Stimulated activated naive B cell treated with anti-CD40 and anti-IgM and Interleukin-4, amounts not matched to agents 10 μg/mL and 1 μg/mL and 100 μg/mL, for 72 hours (primary cell): ENCODE data around the gene IDE.

Source experiments
- ATAC-seq, 2 donors: fragments of 150-1000 bp; cut with Tn5 transposase; replicated peaks; 2 replicates each; pipeline ENCODE4 v1.10.0; 2021; ENCODE audit warnings: moderate library complexity in 1 of 2
- DNase-seq: peaks from one replicate; pipeline ENCODE4 v3.0.0; 2021
- H3K27ac Mint-ChIP-seq: one replicate; pipeline ENCODE4 v1.8.0; 2022; ENCODE audit warnings: mild to moderate bottlenecking, mixed read lengths
- H3K27me3 Mint-ChIP-seq, 2 donors: one replicate each; pipeline ENCODE4 v1.8.0; 2022; ENCODE audit warnings: mixed read lengths in 2 of 2
- H3K36me3 Mint-ChIP-seq, 2 donors: one replicate each; pipeline ENCODE4 v1.8.0; 2022; ENCODE audit warnings: mixed read lengths in 2 of 2, mild to moderate bottlenecking in 1 of 2
- H3K4me1 Mint-ChIP-seq, 2 donors: one replicate each; pipeline ENCODE4 v1.8.0; 2022; ENCODE audit warnings: mixed read lengths in 2 of 2, mild to moderate bottlenecking in 1 of 2
- H3K4me3 Mint-ChIP-seq, 2 donors: one replicate each; pipeline ENCODE4 v1.8.0; 2022; ENCODE audit warnings: mild to moderate bottlenecking in 2 of 2, mixed read lengths in 2 of 2, moderate library complexity in 1 of 2
- H3K9me3 Mint-ChIP-seq, 2 donors: one replicate each; pipeline ENCODE4 v1.8.0; 2022; ENCODE audit warnings: mixed read lengths in 2 of 2, mild to moderate bottlenecking in 1 of 2

The IDE gene

DNA sequence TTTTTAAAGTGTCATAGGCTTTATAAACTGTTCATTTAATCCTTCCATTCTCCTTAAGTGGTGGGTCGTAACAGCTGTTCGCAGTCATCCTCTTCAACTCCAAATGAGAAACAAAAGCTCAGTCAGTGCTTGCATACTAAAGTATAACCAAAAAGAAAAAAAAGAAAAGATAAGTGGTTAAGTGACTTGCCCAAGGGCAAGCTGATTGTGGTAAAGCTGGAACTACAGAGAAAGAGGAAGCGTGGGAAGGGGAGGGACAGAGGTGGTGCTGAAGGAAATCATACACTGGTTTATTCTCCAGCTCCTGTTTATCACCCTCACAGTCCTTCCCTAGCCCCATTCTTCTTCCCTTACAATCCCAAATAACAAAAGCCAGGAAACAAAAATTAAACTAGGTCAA is 29.6 kb downstream of the IDE start:
- Mint-ChIP-seq H3K36me3 (peaks cover 1 to 7% of the 10 kb centered on the region in 2 donors), H3K27me3 (no peaks in the 10 kb centered on the region), H3K9me3 (no peaks in the 10 kb centered on the region), H3K4me1 (peaks cover 20 to 49% of the 10 kb centered on the region in 2 donors), H3K4me3 (peak overlapping the region in 1 of 2 donors; percentile 22), H3K27ac (no peak overlapping the region)
- DNase-seq, result no peak
- ATAC-seq, result peak; percentile 88 to 90

DNA sequence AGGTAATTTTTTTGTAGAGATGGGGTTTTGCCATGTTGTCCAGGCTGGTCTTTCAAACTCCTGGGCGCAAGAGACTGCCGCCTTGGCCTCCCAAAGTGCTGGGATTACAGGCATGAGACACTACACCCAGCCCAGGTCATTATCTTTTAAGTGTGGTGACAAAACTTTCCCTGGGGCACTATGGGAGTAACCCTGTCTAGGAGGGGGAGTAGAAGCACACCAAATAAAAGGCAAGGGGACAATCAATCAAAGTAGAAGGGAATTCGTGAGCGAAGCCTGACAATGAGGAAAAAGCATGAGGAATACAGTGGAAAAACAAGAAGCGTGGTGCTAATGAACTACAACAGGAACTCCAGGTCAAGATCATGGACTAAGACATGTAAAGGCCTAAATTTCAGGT is 31.4 kb downstream of the IDE start:
- Mint-ChIP-seq H3K27ac (no peak overlapping the region), H3K4me1 (peaks cover 22 to 64% of the 10 kb centered on the region in 2 donors)
- no peak for DNase-seq

DNA sequence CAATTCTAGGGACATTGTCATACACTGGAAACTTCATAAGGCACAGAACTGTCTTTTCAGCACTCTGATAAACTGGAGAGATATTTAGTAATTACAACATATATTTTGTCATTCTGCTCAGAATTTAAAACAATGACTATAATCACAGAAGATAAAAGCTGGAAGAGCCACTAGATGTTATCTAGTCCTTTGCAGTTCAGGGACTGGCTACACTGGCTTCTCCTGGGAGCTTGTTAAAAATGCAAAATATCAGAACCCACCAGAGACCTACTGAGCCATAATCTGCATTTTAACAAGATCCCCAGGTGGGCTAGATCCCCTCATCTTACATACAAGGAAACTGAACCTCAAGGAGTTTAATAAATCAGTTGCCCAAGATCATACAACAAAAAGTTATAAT is 32.3 kb downstream of the IDE start:
- Mint-ChIP-seq H3K27ac (no peak overlapping the region), H3K27me3 (no peaks in the 10 kb centered on the region), H3K36me3 (peaks cover 1 to 7% of the 10 kb centered on the region in 2 donors), H3K4me1 (peaks cover 22 to 64% of the 10 kb centered on the region in 2 donors), H3K9me3 (no peaks in the 10 kb centered on the region), H3K4me3 (no peak overlapping the region)
- no peak for ATAC-seq
- no peak for DNase-seq

More for the DNA sequence above, 31.4 kb downstream of the IDE start:
- ATAC-seq, result no peak
- no peaks in the 10 kb centered on the region for H3K9me3 Mint-ChIP-seq
- peaks cover 1 to 7% of the 10 kb centered on the region in 2 donors for H3K36me3 Mint-ChIP-seq
- no peak overlapping the region for H3K4me3 Mint-ChIP-seq
- H3K27me3 Mint-ChIP-seq, result no peaks in the 10 kb centered on the region

DNA sequence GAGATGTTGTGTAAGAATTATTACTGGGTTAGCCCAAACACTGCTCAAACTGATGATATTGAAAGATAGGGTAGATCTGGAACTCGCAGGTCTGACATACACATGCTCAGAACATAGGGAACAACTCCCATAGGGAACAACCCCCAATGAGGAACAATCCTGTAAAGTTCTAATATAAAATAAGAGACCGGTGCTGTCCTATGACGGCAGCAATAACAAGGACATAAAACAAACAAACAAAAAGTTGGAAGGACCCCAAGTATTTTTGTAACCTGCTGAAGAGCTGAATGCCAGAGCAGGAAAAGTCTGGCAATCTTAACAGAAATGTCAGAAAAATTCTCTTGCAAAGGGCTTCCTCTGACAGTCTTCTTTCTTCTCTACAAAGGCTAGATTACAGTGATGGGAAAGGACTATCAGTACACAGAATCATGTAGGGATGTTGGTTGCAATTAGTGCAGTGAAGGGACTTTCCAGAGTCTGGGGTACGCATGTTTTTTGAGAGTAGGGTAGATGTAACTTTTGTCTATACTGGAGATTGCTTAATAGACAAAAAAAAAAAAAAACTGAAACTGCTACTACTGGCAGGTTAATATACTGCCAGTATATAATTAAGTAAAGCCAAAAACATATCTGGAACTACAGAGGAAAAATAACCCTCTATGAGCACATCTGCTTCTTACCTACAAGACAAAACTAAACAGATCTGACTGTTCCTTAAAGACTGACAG is 35.5 kb downstream of the IDE start:
- H3K36me3 Mint-ChIP-seq, result peaks cover 5 to 14% of the 10 kb centered on the region in 2 donors
- ATAC-seq, result no peak

DNA sequence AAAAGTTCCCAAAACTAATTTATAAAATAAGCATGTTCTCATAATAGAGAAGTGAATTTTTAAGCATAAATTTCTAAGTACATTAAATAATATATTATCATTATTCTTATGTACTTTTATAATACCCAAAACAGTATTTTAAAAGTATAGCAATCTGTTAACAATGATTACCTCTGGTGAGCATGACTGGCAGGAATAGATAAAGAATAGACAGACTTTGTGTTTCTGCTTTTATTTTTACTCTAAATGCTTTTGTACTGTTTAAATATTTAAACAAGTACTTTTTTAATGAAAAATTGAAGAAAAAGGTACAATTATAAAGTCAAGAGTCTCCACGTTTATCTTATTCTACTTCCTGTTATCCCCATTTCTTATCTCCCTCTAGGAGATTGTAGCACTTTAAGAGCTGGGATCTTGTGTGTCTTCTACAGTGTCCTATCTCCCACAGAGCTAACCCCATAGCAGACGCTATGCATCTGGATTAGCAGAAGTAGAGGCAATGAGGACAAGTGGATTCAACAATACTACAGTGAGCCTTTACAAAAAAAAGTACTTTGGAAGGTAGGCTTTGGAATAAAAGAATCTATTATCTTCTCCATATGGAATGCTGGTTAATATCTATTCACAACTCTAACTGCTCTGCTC is 42.9 kb downstream of the IDE start:
- DNase-seq (no peak), ATAC-seq (no peak)
- Mint-ChIP-seq H3K36me3 (peaks cover 7 to 23% of the 10 kb centered on the region in 2 donors), H3K27ac (no peak overlapping the region), H3K4me1 (no peaks in the 10 kb centered on the region), H3K9me3 (no peaks in the 10 kb centered on the region), H3K27me3 (no peaks in the 10 kb centered on the region), H3K4me3 (no peak overlapping the region)

More for the DNA sequence above, 35.5 kb downstream of the IDE start:
- peaks cover 16 to 39% of the 10 kb centered on the region in 2 donors for H3K4me1 Mint-ChIP-seq
- H3K9me3 Mint-ChIP-seq, result no peaks in the 10 kb centered on the region
- no peak overlapping the region for H3K27ac Mint-ChIP-seq
- no peak for DNase-seq
- H3K4me3 Mint-ChIP-seq, result no peak overlapping the region
- no peaks in the 10 kb centered on the region for H3K27me3 Mint-ChIP-seq

DNA sequence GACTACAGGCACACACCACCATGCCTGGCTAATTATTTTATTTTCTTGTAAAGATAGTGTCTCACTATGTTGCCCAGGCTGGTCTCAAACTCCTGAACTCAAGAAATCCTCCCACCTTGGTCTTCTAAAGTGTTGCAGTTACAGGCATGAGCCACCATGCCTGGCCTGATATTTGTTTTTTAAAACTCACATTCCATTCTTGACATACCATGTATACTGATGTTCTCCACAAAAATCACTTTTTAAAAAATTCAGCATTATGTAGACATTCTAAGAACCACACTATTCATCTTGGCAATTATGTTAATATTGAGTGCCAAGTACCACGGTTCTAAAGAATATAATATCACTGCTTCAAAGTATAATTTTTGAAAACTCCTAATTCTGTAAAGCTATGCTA is 43.5 kb downstream of the IDE start:
- DNase-seq (no peak), ATAC-seq (no peak)
- Mint-ChIP-seq H3K36me3 (peaks cover 7 to 24% of the 10 kb centered on the region in 2 donors), H3K4me3 (no peak overlapping the region), H3K9me3 (no peaks in the 10 kb centered on the region), H3K27ac (no peak overlapping the region), H3K4me1 (no peaks in the 10 kb centered on the region), H3K27me3 (no peaks in the 10 kb centered on the region)

DNA sequence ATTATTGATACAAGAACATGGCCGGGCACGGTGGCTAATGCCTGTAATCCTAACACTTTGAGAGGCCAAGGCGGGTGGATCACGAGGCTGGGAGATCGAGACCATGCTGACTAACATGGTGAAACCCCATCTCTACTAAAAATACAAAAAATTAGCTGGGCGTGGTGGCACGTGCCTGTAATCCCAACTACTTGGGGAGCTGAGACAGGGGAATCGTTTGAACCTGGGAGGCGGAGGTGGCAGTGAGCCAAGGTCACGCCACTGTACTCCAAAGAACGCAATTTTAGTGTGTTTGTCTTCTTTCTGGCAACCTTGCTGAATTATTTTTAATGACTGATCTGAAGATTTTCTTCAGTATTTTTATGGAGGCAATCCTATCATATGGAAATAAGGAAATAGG is 46.2 kb downstream of the IDE start:
- peaks cover 7 to 24% of the 10 kb centered on the region in 2 donors for H3K36me3 Mint-ChIP-seq
- no peaks in the 10 kb centered on the region for H3K9me3 Mint-ChIP-seq
- ATAC-seq (no peak), DNase-seq (no peak)
- H3K27me3 Mint-ChIP-seq, result no peaks in the 10 kb centered on the region
- no peak overlapping the region for H3K4me3 Mint-ChIP-seq
- no peak overlapping the region for H3K27ac Mint-ChIP-seq
- H3K4me1 Mint-ChIP-seq, result no peaks in the 10 kb centered on the region

DNA sequence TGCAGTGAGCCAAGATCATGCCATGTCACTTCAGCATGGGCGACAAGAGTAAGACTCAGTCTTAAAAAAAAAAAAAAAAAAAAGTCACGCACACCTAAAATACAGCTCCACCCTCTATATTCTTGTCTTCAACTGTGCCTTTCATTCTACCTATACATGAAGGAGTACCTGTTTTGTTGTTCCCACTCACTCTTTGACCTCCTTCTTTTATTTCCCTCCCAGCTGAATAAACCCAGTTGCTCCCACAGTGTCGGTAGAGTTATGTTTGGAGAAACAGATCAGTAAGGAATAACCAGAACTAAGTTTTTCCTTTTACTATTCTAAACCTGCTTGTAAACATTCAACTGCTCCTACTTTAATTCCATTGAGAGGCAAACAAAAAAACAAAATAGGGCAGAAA is 50.3 kb downstream of the IDE start:
- Mint-ChIP-seq H3K27me3 (no peaks in the 10 kb centered on the region), H3K9me3 (no peaks in the 10 kb centered on the region), H3K4me3 (no peak overlapping the region), H3K4me1 (no peaks in the 10 kb centered on the region), H3K36me3 (peaks cover 8 to 32% of the 10 kb centered on the region in 2 donors), H3K27ac (no peak overlapping the region)
- DNase-seq (no peak), ATAC-seq (no peak)

DNA sequence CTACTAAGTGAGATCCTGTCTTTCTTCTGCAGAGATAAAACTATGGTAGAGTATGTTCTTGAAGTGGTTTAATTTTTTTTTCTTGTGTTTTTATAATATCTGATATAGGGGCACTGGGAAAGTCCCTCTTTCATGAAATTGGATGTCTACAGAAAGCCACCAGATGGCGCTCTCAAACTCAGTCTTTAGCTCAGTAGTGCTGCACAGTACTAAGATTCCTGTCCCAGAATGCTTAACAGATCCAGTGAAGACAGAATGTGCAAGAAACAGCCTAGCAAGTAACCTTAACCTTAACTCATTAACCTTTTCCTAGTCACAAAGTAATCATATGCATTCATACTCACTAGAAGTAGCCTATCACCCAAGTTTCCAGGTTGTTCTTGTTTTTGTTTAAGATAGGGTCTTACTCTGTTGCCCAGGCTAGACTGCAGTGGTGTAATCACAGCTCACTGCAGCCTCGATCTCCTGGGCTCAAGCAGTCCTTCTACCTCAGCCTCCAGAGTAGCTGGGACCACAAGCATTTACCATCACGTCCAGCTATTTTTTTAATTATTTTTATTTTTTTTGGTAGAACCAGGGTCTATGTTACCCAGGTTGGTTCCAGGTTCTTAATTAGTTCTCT is 56.7 kb downstream of the IDE start:
- no peaks in the 10 kb centered on the region for H3K27me3 Mint-ChIP-seq
- ATAC-seq (peak; percentile 84 to 90), DNase-seq (peak; percentile 22)
- H3K36me3 Mint-ChIP-seq, result peaks cover 6 to 9% of the 10 kb centered on the region in 2 donors
- no peak overlapping the region for H3K4me3 Mint-ChIP-seq
- H3K27ac Mint-ChIP-seq, result no peak overlapping the region
- H3K9me3 Mint-ChIP-seq, result no peaks in the 10 kb centered on the region
- no peaks in the 10 kb centered on the region for H3K4me1 Mint-ChIP-seq

DNA sequence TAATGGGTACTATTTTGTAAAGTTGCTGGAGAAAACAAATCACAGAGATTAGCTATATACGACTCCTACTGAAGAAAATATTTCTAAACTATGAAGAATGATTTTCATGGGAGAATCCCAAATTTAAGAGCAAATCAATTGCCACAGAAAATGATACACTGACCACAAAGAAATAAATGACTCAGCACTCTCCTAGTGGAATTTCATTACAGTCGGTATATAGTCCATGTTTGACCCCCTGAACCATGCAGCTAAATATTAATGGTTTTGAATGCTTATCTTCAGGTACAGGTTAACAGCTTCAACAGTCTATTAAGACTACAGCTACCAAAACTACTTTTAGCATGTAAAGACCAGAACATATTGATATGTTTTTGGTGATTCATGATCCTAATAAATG is 65.0 kb downstream of the IDE start:
- Mint-ChIP-seq H3K36me3 (peaks cover 16 to 33% of the 10 kb centered on the region in 2 donors), H3K27ac (no peak overlapping the region), H3K9me3 (no peaks in the 10 kb centered on the region), H3K4me1 (no peaks in the 10 kb centered on the region), H3K27me3 (no peaks in the 10 kb centered on the region), H3K4me3 (no peak overlapping the region)
- DNase-seq, result no peak
- ATAC-seq, result no peak

DNA sequence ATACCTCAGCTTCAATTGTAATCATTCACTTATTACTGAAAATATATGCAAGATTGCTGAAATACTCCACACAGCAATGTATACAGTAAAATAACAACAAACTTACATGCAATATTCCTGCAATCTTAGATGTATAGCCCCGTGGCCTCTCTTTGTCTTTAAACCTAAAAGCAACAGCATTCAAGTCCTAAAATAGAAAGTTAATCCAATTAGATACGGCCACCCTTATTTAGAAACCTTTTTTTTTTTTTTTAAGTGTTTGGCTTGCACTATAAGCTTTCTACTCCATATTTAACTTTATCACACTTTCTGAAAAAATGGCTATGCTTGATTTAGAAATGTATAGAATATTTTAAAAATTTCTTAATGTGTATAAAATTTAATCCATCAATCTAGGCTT is 67.6 kb downstream of the IDE start:
- Mint-ChIP-seq H3K4me1 (no peaks in the 10 kb centered on the region), H3K36me3 (peaks cover 15 to 28% of the 10 kb centered on the region in 2 donors), H3K4me3 (no peak overlapping the region), H3K27ac (no peak overlapping the region), H3K27me3 (no peaks in the 10 kb centered on the region), H3K9me3 (no peaks in the 10 kb centered on the region)
- DNase-seq, result no peak
- ATAC-seq, result no peak

DNA sequence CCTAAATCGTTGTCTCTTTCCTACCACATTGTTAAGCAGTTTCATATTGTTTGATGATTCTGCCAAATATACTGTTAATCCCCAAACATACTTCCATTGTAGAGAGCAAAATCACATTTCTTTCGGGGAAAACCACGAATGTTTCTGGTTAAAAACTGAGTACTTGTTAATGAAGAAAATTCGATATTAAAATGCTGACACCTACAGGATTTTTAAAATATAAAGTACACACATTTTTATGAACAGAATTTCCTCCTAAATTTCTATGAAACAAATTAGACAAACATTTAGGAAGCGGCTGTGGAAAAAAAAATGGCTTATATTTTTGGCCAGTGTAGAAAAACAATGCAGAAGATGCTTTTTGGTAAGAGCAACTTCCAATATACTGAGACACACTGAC is 68.8 kb downstream of the IDE start:
- no peak for ATAC-seq

DNA sequence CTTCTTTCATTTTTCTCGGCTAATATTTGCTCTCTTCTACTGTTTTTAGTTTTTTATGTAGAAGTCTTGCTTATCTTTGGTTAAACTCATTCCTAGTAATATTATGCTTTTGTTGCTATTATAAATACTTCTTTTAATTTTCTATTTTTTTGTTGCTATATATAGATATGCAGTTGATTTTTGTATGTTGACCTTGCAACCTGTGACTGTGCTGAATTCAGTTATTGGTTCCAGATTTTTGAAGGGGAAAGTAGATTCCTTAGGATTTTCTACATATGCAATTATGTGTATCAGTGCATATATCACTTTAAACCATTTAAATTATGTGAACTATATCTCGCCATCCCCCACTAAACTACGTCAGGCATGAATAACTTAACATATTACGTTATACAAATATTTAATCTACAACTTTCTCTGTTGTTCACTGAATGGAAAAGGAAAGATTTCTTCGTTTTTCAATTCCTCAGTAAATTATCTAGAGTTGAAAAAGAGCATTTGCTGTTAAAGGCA is 71.5 kb downstream of the IDE start:
- peaks cover 24 to 32% of the 10 kb centered on the region in 2 donors for H3K36me3 Mint-ChIP-seq
- no peaks in the 10 kb centered on the region for H3K9me3 Mint-ChIP-seq
- no peak overlapping the region for H3K27ac Mint-ChIP-seq
- DNase-seq (no peak), ATAC-seq (no peak)
- no peaks in the 10 kb centered on the region for H3K27me3 Mint-ChIP-seq
- H3K4me1 Mint-ChIP-seq, result no peaks in the 10 kb centered on the region
- no peak overlapping the region for H3K4me3 Mint-ChIP-seq

More for the DNA sequence above, 68.8 kb downstream of the IDE start:
- DNase-seq, result no peak
- H3K4me1 Mint-ChIP-seq, result no peaks in the 10 kb centered on the region
- no peak overlapping the region for H3K4me3 Mint-ChIP-seq
- no peaks in the 10 kb centered on the region for H3K9me3 Mint-ChIP-seq
- no peak overlapping the region for H3K27ac Mint-ChIP-seq
- H3K27me3 Mint-ChIP-seq, result no peaks in the 10 kb centered on the region
- H3K36me3 Mint-ChIP-seq, result peaks cover 21 to 36% of the 10 kb centered on the region in 2 donors

DNA sequence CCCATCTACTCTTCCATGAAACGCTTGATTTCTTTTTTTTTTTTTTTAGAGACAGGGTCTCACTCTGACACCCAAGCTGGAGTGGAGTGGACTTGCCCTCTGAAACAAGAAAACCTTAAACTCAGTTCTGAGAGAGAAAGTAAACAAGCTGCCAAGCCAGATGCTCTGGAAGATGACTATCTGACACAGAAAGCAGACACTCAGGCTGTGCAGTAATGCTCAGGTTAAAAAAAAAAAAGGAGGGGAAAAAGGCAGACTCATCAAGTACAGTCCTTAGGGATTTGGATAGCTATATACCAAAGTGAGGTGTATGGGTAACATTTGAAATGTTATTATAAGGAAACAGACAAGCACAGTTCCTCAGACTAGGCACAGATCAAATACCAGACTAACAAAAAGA is 80.5 kb downstream of the IDE start:
- DNase-seq (no peak), ATAC-seq (no peak)
- Mint-ChIP-seq H3K27ac (peak overlapping the region; percentile 34), H3K27me3 (no peaks in the 10 kb centered on the region), H3K4me3 (no peak overlapping the region), H3K9me3 (no peaks in the 10 kb centered on the region), H3K36me3 (peaks cover 26 to 48% of the 10 kb centered on the region in 2 donors), H3K4me1 (no peaks in the 10 kb centered on the region)
